GM18508 (cell line): ENCODE data around the gene RIPPLY3.

Source experiments
- ATAC-seq: cut with Tn5 transposase; IDR thresholded peaks from one replicate; pipeline ENCODE4 v1.9.1; 2021; ENCODE audit warnings: moderate number of reproducible peaks; ENCODE audit not compliant: insufficient read depth, unreplicated experiment

Gene RIPPLY3, protein sequence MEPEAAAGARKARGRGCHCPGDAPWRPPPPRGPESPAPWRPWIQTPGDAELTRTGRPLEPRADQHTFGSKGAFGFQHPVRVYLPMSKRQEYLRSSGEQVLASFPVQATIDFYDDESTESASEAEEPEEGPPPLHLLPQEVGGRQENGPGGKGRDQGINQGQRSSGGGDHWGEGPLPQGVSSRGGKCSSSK

GRCh38 chr21:37006486-37007291 is at the start of gene RIPPLY3:
Gene RIPPLY3, plus strand, starts transcription at chr21:37006702. Its CDS starts 71 bp downstream, at chr21:37006773.
- ATAC-seq: no peak

GRCh38 chr21:36959020-36959835 is 47.3 kb upstream of the RIPPLY3 start:
- no peak for ATAC-seq

GRCh38 chr21:36960676-36961284 is 45.7 kb upstream of the RIPPLY3 start:
- ATAC-seq: no peak

DNA sequence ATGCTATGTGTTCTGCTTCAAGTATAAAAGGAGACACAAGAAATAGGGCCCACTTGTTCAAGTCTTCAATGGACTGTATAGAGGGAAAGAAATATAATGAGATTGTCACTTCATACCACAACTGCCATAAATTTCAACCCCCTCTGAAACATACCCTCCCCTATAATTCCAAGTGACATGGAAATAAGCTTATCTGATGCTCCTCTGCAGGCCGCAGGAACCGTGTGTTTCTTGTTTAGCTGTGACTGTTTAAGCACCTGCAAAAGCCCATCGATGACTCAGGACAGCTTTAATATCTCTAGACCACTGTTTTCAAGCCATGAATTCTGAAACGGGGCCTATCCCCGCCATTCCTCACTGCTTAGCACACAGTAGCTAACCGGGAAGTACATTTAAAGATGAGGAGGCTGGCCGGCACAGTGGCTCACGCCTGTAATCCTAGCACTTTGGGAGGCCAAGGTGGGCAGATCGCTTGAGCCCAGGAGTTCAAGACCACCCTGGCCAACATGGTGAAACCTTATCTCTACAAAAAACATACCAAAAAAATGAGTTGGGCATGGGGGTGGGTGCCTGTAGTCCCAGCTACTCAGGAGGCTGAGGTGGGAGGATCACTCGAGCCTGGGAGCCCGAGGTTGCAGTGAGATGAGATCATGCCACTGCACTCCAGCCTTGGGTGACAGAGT is 44.3 kb upstream of the RIPPLY3 start:
- ATAC-seq: no peak

DNA sequence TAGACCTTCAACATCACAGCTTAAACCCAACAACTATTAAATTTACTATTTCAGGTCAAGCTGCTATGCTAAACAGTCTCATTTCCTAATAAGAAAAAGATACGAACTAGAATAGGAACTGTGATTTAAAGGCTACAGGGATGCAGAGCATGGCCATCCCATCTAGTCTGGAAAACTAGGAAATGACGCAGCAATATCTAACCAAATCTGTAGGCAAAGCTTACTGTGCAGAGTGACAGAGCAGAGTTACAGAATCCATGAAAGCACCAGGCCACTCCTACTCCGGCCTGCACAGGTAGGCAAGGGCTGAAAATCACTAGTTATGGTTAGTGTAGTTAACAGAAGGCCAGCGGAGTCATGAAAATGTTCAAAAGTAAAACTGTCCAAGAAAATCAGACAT is 42.1 kb upstream of the RIPPLY3 start:
- ATAC-seq: no peak

DNA sequence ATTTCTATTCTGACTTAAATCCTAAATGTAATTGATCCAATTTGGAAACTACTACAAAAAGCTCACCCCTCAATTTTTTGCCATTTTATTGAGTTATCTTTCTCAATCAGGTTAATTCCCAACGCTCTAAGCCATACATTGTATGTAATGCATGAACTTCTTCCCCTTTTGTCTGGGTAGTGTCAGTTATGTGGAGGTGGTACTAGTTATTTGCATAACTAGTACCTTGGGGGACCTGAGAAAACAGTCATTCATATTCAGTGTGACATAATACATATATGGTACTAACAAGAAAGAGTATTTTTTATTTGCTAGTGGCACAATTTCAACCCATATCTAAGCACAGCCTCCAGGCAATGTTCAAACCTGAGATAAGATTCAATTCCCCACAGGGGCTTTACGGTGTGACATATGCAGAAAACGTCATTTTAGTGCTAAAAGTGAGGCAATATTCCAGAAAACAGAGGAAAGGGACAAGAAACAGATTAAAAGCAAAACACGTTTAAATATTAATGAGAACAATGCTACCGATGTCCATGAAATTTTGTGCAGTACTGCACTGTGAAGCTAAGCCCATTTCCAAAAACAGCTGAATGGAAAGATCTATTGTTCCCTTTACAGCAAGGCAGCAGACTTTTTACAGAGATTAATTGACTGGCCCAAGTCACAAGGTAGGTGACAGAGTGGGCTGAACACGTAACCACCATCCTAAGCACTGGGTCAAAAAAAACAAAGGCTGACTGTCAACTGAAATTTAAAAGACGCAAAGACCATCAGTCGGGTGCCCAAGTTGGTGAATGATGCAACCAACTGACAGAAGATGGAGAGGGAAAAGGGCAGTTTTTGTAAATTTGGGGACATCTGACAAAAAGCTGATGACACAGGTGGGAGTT is 41.4 kb upstream of the RIPPLY3 start:
- ATAC-seq: no peak

DNA sequence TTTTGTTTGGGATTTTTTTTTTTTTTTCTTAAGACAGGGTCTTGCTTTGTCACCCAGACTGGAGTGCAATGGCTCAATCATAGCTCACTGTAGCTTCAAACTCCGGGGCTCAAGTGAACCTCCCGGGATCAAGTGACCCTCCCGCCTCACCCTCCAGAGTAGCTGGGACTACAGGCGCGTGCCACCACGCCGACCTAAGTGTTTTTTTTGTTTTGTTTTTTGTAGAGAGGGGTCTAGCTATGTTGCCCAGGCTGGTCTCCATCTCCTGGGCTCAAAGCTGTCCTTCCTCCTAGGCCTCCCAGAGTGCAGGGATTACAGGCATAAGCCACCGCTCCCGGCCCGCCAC is 40.8 kb upstream of the RIPPLY3 start:
- no peak for ATAC-seq

- peak; percentile 38 for ATAC-seq
These were observed 40.3 kb upstream of the RIPPLY3 start, which contains the start of gene HLCS for GRCh38 chr21:36966066-36966820. Gene HLCS, minus strand, starts transcription at chr21:36966669. Its CDS starts 31 bp downstream, at chr21:36966638.

GRCh38 chr21:36966821-36967768 is 39.4 kb upstream of the RIPPLY3 start:
- ATAC-seq: peak; percentile 10

GRCh38 chr21:36968414-36968813 is 38.1 kb upstream of the RIPPLY3 start:
- no peak for ATAC-seq

- no peak for ATAC-seq
These were observed 37.5 kb upstream of the RIPPLY3 start for GRCh38 chr21:36968976-36969375.

GRCh38 chr21:36973986-36974850 is 32.3 kb upstream of the RIPPLY3 start:
- no peak for ATAC-seq

DNA sequence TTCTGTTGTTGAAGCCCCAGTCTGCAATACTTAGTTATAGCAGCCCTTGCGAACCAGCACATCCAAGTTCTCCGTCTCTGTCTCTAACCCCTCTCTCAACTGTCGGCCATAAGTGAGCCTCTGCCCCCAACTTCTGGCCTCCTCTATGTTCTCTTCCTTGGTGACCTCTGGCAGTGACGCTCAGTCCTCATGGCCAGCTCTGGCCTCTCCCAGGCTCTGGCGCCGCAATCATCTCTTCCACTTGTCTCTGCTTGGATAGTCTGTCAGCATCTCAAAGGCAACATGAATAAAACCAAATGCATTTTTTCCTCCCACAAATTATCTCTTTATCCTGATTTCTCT is 31.7 kb upstream of the RIPPLY3 start:
- no peak for ATAC-seq

GRCh38 chr21:36976228-36976861 is 30.2 kb upstream of the RIPPLY3 start:
- ATAC-seq: no peak

DNA sequence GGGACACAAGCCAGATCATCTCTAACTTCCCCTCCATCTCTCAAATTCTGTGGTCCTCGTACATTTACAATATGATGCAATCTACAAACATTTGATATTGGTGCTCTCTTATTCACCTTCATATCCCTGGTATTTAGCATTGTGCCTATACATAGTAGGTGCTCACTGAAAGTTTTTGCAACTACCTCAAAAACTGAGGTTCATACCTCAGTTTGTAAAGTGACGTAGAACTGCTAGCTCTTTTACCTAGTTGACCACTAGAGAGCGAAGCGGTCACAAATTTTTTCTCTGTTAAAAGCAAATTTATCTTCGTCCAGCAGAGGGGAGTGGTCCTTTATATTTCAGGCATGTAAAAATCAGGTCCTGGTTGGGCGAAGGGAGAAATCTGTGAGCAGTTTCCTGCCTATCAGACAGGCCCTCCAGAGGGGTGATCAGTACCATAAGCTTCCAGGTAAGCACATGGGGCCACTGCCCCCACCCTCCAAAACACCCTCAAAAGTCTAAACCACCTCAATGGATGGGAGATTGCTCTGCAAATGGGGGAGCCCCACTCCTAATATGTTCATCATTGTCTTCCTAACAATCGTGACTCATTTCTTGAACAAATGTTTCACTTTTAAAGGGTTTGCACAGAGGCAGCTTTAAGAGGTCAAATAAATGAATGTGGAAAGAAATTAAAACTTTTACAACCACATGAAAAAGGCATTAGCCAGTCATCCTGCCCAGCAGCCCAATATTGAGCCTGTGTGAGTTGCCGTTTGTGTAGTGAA is 29.4 kb upstream of the RIPPLY3 start:
- ATAC-seq: peak; percentile 49
